ENCODE data around the gene CCL5. TPM values are rescaled to one million over a fixed set of nuclear protein-coding genes. Genes with fewer than 3 reads are reported as not detected.

CCL5 gene
- total RNA-seq, 1 experiment from 2014 or later, result not detected

DNA sequence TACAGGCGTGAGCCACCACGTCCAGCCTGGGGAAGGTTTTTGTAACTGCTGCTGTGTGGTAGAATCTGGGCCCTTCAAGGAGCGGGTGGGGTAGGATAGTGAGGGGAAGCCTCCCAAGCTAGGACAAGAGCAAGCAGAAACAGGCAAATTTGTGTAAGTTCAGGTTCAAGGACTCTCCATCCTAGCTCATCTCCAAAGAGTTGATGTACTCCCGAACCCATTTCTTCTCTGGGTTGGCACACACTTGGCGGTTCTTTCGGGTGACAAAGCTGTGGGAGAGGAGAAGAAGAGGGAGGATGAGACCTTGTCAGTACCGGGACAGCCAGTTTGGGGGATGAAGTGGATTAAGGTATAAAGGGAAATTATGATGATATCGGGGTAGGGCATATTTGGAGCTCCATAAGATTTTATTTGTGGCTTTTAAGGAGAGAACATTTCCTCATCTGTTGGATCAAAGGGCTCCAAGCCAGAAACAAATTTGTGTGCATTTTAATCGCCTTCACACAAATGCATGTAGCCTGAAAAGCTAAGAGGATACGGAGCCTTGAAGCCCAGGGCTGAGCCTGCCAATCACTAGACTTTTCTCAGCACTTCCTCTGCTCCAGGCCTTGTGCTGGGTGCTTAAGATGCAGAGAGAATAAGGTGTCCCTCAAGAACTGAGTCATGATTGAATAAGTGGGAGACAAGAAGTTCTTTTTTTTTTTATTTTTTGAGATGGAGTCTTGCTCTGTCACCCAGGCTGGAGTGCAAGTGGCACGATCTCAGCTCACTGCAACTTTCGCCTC is 7.8 kb downstream of the CCL5 start:
- H3K27ac Mint-ChIP-seq, result no peak overlapping the region; a peak in 1 of 7 replicates
- peaks cover 3% of the 10 kb centered on the region; the same call in 1 of the 2 replicates for H3K4me1 ChIP-seq (ENCODE audit: insufficient read depth, low read length)

More for the DNA sequence above, 7.8 kb downstream of the CCL5 start:
- H2BK5ac ChIP-seq (ENCODE audit: insufficient read length, low read length), result no peak overlapping the region
- H2BK12ac ChIP-seq (ENCODE audit: insufficient read length, low read depth, low read length), result no peak overlapping the region
- H3K56ac ChIP-seq (ENCODE audit: insufficient read length, low read depth, low read length), result no peak overlapping the region
- H3K4me3 Mint-ChIP-seq, result no peak overlapping the region
- no peak overlapping the region for H2AK5ac ChIP-seq (ENCODE audit: insufficient read length, low read length)
- WGBS (ENCODE audit: extremely low coverage, insufficient read length, low lambda C conversion rate), result no CpG with 5 or more reads among the region's 12 CpGs
- H3K36me3 Mint-ChIP-seq (ENCODE audit: insufficient read depth in 1 of 3, low read depth in 3 of 3), result no peaks in the 10 kb centered on the region; a peak in 1 of 7 replicates
- H3K4me2 ChIP-seq (ENCODE audit: insufficient read depth, insufficient read length, low read length), result no peak overlapping the region
- H3K4me1 Mint-ChIP-seq, result peaks cover 8 to 13% of the 10 kb centered on the region in 2 experiments
- no peak overlapping the region for H3T11ph ChIP-seq (ENCODE audit: low read length)
- DNase-seq, result no peak
- H3K14ac ChIP-seq (ENCODE audit: insufficient read depth, low read length), result no peak overlapping the region
- no peak overlapping the region for H3K9ac ChIP-seq (ENCODE audit: extremely low read depth, insufficient read length, low read length)
- H3K79me1 ChIP-seq (ENCODE audit: insufficient read depth, low read depth, low read length, poor library complexity, severe bottlenecking), result no peaks in the 10 kb centered on the region
- no peak overlapping the region for H2BK120ac ChIP-seq (ENCODE audit: low read depth, low read length, poor library complexity, severe bottlenecking)
- no peaks in the 10 kb centered on the region for H3K27me3 ChIP-seq (ENCODE audit: insufficient read depth, low read length)
- no peaks in the 10 kb centered on the region; the same call in 1 of the 2 replicates for H3K27me3 Mint-ChIP-seq (ENCODE audit: low read depth)
- H3K23me2 ChIP-seq (ENCODE audit: insufficient read length, low read depth, low read length, poor library complexity, severe bottlenecking), result no peaks in the 10 kb centered on the region
- no peak overlapping the region for H2AFZ ChIP-seq (ENCODE audit: low read length)
- H3K4ac ChIP-seq (ENCODE audit: low read depth, low read length), result no peak overlapping the region
- TF ChIP-seq, protein P1, sequence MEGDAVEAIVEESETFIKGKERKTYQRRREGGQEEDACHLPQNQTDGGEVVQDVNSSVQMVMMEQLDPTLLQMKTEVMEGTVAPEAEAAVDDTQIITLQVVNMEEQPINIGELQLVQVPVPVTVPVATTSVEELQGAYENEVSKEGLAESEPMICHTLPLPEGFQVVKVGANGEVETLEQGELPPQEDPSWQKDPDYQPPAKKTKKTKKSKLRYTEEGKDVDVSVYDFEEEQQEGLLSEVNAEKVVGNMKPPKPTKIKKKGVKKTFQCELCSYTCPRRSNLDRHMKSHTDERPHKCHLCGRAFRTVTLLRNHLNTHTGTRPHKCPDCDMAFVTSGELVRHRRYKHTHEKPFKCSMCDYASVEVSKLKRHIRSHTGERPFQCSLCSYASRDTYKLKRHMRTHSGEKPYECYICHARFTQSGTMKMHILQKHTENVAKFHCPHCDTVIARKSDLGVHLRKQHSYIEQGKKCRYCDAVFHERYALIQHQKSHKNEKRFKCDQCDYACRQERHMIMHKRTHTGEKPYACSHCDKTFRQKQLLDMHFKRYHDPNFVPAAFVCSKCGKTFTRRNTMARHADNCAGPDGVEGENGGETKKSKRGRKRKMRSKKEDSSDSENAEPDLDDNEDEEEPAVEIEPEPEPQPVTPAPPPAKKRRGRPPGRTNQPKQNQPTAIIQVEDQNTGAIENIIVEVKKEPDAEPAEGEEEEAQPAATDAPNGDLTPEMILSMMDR (conservative IDR thresholded peaks at IDR 0.05), result no peak
- H2BK15ac ChIP-seq (ENCODE audit: low read depth, low read length), result no peak overlapping the region
- H4K8ac ChIP-seq (replicated peaks; ENCODE audit: insufficient read length, low read depth, low read length), result no peak overlapping the region
- H4K5ac ChIP-seq (ENCODE audit: insufficient read length, low read depth, low read length), result no peak overlapping the region
- no peaks in the 10 kb centered on the region for H4K20me1 ChIP-seq (ENCODE audit: control insufficient read depth, insufficient read depth, insufficient read length)
- H4K91ac ChIP-seq (ENCODE audit: insufficient read length, low read depth, low read length), result no peak overlapping the region
- no peaks in the 10 kb centered on the region for H3K9me3 Mint-ChIP-seq
- no peaks in the 10 kb centered on the region for H3K9me3 ChIP-seq (ENCODE audit: control insufficient read depth, low read depth, low read length)
- no peak overlapping the region for H3K18ac ChIP-seq (ENCODE audit: insufficient read length, low read depth, low read length)
- no peak overlapping the region for H3K27ac ChIP-seq (ENCODE audit: insufficient read length, low read depth, low read length)
- H3K23ac ChIP-seq (ENCODE audit: insufficient read length, low read depth, low read length), result no peak overlapping the region
- no peaks in the 10 kb centered on the region for H3K79me2 ChIP-seq (ENCODE audit: insufficient read depth, low read length)
- no peak overlapping the region for H2BK20ac ChIP-seq (ENCODE audit: low read depth, low read length, poor library complexity, severe bottlenecking)

All from H9 (cell line).